WTC11 (cell line): Measurements from ENCODE around the gene DGKG. TPM values are rescaled to one million over a fixed set of nuclear protein-coding genes. Genes with fewer than 3 reads are reported as not detected.

Source experiments
- ATAC-seq: fragments of 200-7000 bp; cut with Tn5 transposase; 2 replicates; pipeline ENCODE4 v1.10.0; 2021; ENCODE audit warnings: mild to moderate bottlenecking, moderate library complexity
- CTCF ChIA-PET: fragments of 300-600 bp; sonication (Branson Sonifier 250); formaldehyde crosslinking; loops from one replicate; lab custom pipeline; 2021; ENCODE audit warnings: antibody characterized with exemption; lab: Charles Lee
- POLR2A ChIA-PET: fragments of 350-600 bp; sonication (Branson Sonifier 250); formaldehyde crosslinking; loops from one replicate; lab custom pipeline; 2021; ENCODE audit warnings: antibody characterized with exemption; lab: Charles Lee
- DNase-seq: peaks from one replicate; pipeline ENCODE4 v3.0.0; 2021; ENCODE audit warnings: low spot score
- H3K27ac Mint-ChIP-seq: 2 replicates; pipeline ENCODE4 v1.8.0; 2021; ENCODE audit warnings: mixed read lengths
- H3K27me3 Mint-ChIP-seq: 2 replicates; pipeline ENCODE4 v1.8.0; 2021; ENCODE audit warnings: low read depth, mild to moderate bottlenecking, moderate library complexity, mixed read lengths
- H3K36me3 Mint-ChIP-seq: 2 replicates; pipeline ENCODE4 v1.8.0; 2021; ENCODE audit warnings: mixed read lengths
- H3K4me1 Mint-ChIP-seq: 2 replicates; pipeline ENCODE4 v1.8.0; 2022; ENCODE audit warnings: mixed read lengths
- H3K4me3 Mint-ChIP-seq: 2 replicates; pipeline ENCODE4 v1.8.0; 2021; ENCODE audit warnings: mild to moderate bottlenecking, moderate library complexity, mixed read lengths
- H3K9me3 Mint-ChIP-seq: 2 replicates; pipeline ENCODE4 v1.8.0; 2021; ENCODE audit warnings: mixed read lengths
- ATF1 ChIP-seq: sonication (generic); formaldehyde crosslinking; IDR thresholded peaks from 2 replicates; pipeline ENCODE4 v1.8.1; 2023; ENCODE audit warnings: mild to moderate bottlenecking, moderate library complexity, missing genetic modification reagents
- ELF4 ChIP-seq: sonication (generic); formaldehyde crosslinking; IDR thresholded peaks from 2 replicates; pipeline ENCODE4 v1.8.1; 2022; ENCODE audit warnings: low read depth, mild to moderate bottlenecking, moderate library complexity, missing genetic modification reagents
- EMX1 ChIP-seq: fragments of 250-450 bp; sonication (Bioruptor Pico); IDR thresholded peaks from 2 replicates; pipeline ENCODE4 v1.8.0; 2021; ENCODE audit warnings: mild to moderate bottlenecking
- FOXJ3 ChIP-seq: sonication (generic); formaldehyde crosslinking; IDR thresholded peaks from 2 replicates; pipeline ENCODE4 v1.9.0; 2021; ENCODE audit warnings: missing genetic modification reagents, mild to moderate bottlenecking, borderline replicate concordance
- FOXK1 ChIP-seq: sonication (generic); formaldehyde crosslinking; IDR thresholded peaks from 2 replicates; pipeline ENCODE4 v1.8.0; 2022; ENCODE audit warnings: mild to moderate bottlenecking, moderate library complexity, missing genetic modification reagents
- NFE2L1 ChIP-seq: sonication (generic); formaldehyde crosslinking; IDR thresholded peaks from 2 replicates; pipeline ENCODE4 v1.8.1; 2023; ENCODE audit warnings: missing genetic modification reagents
- NR2C2 ChIP-seq: sonication (generic); formaldehyde crosslinking; IDR thresholded peaks from 2 replicates; pipeline ENCODE4 v1.8.0; 2022; ENCODE audit warnings: mild to moderate bottlenecking, missing genetic modification reagents
- NR3C1 ChIP-seq: sonication (generic); formaldehyde crosslinking; conservative IDR thresholded peaks from 2 replicates; pipeline ENCODE4 v1.8.1; 2023; ENCODE audit warnings: low read depth, mild to moderate bottlenecking, missing genetic modification reagents
- RELA ChIP-seq: sonication (generic); formaldehyde crosslinking; IDR thresholded peaks from 2 replicates; pipeline ENCODE4 v1.8.1; 2022; ENCODE audit warnings: missing genetic modification reagents, mild to moderate bottlenecking, borderline replicate concordance
- RORB ChIP-seq: fragments of 250-450 bp; sonication (Bioruptor Pico); IDR thresholded peaks from 2 replicates; pipeline ENCODE4 v1.9.0; 2021; ENCODE audit warnings: mild to moderate bottlenecking
- TCF7 ChIP-seq: sonication (generic); formaldehyde crosslinking; IDR thresholded peaks from 2 replicates; pipeline ENCODE4 v1.8.0; 2022; ENCODE audit warnings: mild to moderate bottlenecking, low read depth, missing genetic modification reagents, moderate library complexity
- ZNF121 ChIP-seq: sonication (generic); formaldehyde crosslinking; IDR thresholded peaks from 2 replicates; pipeline ENCODE4 v1.8.0; 2023; ENCODE audit warnings: missing genetic modification reagents
- ZNF138 ChIP-seq: sonication (generic); formaldehyde crosslinking; conservative IDR thresholded peaks from 2 replicates; pipeline ENCODE4 v1.8.1; 2022; ENCODE audit warnings: mild to moderate bottlenecking, moderate library complexity, missing genetic modification reagents
- ZNF232 ChIP-seq: sonication (generic); formaldehyde crosslinking; IDR thresholded peaks from 2 replicates; pipeline ENCODE4 v1.8.0; 2022; ENCODE audit warnings: mild to moderate bottlenecking, missing genetic modification reagents
- ZNF263 ChIP-seq: sonication (generic); formaldehyde crosslinking; IDR thresholded peaks from 2 replicates; pipeline ENCODE4 v1.8.1; 2022; ENCODE audit warnings: low read depth, mild to moderate bottlenecking, moderate library complexity, missing genetic modification reagents
- ZNF396 ChIP-seq: fragments of 250-450 bp; sonication (Bioruptor Pico); IDR thresholded peaks from 2 replicates; pipeline ENCODE4 v1.8.0; 2021; ENCODE audit warnings: mild to moderate bottlenecking, moderate library complexity, borderline replicate concordance
- ZNF423 ChIP-seq: fragments of 250-450 bp; sonication (Bioruptor Pico); IDR thresholded peaks from 2 replicates; pipeline ENCODE4 v2.1.2; 2022; ENCODE audit warnings: mild to moderate bottlenecking, moderate library complexity
- total RNA-seq: library from RNA; stranded (reverse); gene quantifications from 3 replicates; pipeline ENCODE4 v1.2.3, GENCODE V29; 2021
- TF ChIP-seq, protein P1 (sequence below): sonication (generic); formaldehyde crosslinking; IDR thresholded peaks from 2 replicates; pipeline ENCODE4 v1.8.1; 2022; ENCODE audit warnings: mild to moderate bottlenecking, moderate library complexity, missing genetic modification reagents
- TF ChIP-seq, protein P2 (sequence below): sonication (generic); formaldehyde crosslinking; IDR thresholded peaks from 2 replicates; pipeline ENCODE4 v1.8.1; 2022; ENCODE audit warnings: missing genetic modification reagents, borderline replicate concordance
- TF ChIP-seq, protein P3 (sequence below): fragments of 200-600 bp; IDR thresholded peaks from 2 replicates; pipeline ENCODE4 v1.8.0; 2022; ENCODE audit warnings: antibody characterized with exemption
- TF ChIP-seq, protein P4 (sequence below): fragments of 250-450 bp; sonication (Bioruptor Pico); IDR thresholded peaks from 2 replicates; pipeline ENCODE4 v1.9.0; 2021; ENCODE audit warnings: mild to moderate bottlenecking
- TF ChIP-seq, protein P5 (sequence below): fragments of 250-450 bp; sonication (Bioruptor Pico); IDR thresholded peaks from 2 replicates; pipeline ENCODE4 v1.9.0; 2021; ENCODE audit warnings: mild to moderate bottlenecking
- TF ChIP-seq, protein P6 (sequence below): sonication (generic); formaldehyde crosslinking; IDR thresholded peaks from 2 replicates; pipeline ENCODE4 v1.8.1; 2023; ENCODE audit warnings: mild to moderate bottlenecking, missing genetic modification reagents
- TF ChIP-seq, protein P7 (sequence below): sonication (generic); formaldehyde crosslinking; IDR thresholded peaks from 2 replicates; pipeline ENCODE4 v1.8.1; 2023; ENCODE audit warnings: mild to moderate bottlenecking, moderate library complexity, missing genetic modification reagents
- TF ChIP-seq, protein P8 (sequence below): sonication (generic); formaldehyde crosslinking; IDR thresholded peaks from 2 replicates; pipeline ENCODE4 v1.8.0; 2022; ENCODE audit warnings: mild to moderate bottlenecking, missing genetic modification reagents

Gene DGKG
- total RNA-seq, 1 experiment from 2014 or later: 0.92 TPM

DNA sequence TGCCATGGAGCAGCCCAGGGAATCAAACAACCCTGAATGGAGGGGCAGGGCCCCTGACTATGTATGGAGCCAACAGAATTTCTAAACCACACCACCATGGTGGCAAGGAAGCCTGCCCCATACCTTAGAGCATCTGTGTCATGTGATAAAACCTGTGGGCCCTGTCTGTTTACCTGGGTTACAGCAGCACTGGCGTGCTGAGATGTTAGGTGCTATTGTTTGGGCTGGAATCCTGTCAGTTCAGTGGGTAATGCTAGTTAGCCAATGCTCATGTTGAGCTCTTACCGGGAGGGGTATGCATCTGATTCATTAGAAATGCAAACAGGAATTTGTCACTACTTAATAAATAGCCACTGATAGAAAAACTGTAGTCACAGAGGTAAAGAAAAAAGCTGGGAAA, 189.7 kb downstream of the DGKG start:
- Mint-ChIP-seq H3K9me3 (no peaks in the 10 kb centered on the region), H3K4me3 (no peak overlapping the region), H3K27ac (no peak overlapping the region), H3K27me3 (no peaks in the 10 kb centered on the region; the same call in 1 of the 2 replicates), H3K4me1 (no peaks in the 10 kb centered on the region), H3K36me3 (no peaks in the 10 kb centered on the region)
- no peak for DNase-seq
- ChIA-PET CTCF (interaction anchor here (1.2 kb wide), 1 partner anchor 70 kb away, joined by 3 read pairs; no protein-coding TSS in a partner anchor), POLR2A (no interaction called here)
- TF ChIP-seq TCF7: no peak
- TF ChIP-seq ZNF263: no peak
- TF ChIP-seq, protein P1, sequence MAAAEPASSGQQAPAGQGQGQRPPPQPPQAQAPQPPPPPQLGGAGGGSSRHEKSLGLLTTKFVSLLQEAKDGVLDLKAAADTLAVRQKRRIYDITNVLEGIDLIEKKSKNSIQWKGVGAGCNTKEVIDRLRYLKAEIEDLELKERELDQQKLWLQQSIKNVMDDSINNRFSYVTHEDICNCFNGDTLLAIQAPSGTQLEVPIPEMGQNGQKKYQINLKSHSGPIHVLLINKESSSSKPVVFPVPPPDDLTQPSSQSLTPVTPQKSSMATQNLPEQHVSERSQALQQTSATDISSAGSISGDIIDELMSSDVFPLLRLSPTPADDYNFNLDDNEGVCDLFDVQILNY (CRISPR knock-in tag): no peak
- no peak for TF ChIP-seq ZNF138
- TF ChIP-seq, protein P2, sequence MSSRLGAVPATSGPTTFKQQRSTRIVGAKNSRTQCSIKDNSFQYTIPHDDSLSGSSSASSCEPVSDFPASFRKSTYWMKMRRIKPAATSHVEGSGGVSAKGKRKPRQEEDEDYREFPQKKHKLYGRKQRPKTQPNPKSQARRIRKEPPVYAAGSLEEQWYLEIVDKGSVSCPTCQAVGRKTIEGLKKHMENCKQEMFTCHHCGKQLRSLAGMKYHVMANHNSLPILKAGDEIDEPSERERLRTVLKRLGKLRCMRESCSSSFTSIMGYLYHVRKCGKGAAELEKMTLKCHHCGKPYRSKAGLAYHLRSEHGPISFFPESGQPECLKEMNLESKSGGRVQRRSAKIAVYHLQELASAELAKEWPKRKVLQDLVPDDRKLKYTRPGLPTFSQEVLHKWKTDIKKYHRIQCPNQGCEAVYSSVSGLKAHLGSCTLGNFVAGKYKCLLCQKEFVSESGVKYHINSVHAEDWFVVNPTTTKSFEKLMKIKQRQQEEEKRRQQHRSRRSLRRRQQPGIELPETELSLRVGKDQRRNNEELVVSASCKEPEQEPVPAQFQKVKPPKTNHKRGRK: no peak
- no peak for TF ChIP-seq FOXK1
- no peak for TF ChIP-seq ATF1 (CRISPR knock-in tag)
- no peak for ATAC-seq

DNA sequence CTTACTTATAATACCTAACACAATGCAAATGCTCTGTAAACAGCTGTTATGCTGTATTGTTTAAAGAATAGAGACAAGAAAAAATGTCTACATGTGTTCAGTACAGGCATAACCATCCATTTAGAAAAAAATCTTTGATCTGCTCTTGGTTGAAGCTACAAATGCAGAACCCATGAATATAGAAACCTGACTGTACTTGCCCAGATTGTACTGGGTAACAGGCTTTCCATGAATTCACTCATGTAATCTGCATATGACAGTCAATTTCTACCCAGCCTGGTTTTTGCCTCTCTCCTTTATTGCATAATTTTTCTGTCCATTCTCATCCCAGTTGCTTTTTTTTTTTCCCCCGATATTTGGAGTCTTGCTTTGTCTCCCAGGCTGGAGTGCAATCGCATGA, 190.5 kb downstream of the DGKG start:
- Mint-ChIP-seq H3K27ac (no peak overlapping the region), H3K27me3 (no peaks in the 10 kb centered on the region; the same call in 1 of the 2 replicates), H3K36me3 (no peaks in the 10 kb centered on the region), H3K9me3 (no peaks in the 10 kb centered on the region), H3K4me3 (no peak overlapping the region), H3K4me1 (no peaks in the 10 kb centered on the region)
- TF ChIP-seq NR2C2 (CRISPR knock-in tag) (no peak), RORB (no peak), FOXJ3 (CRISPR knock-in tag) (no peak), ELF4 (CRISPR knock-in tag) (no peak), EMX1 (CRISPR knock-in tag) (no peak), RELA (CRISPR knock-in tag) (no peak), ZNF121 (no peak), ZNF396 (CRISPR knock-in tag) (no peak), NR3C1 (CRISPR knock-in tag) (no peak), ZNF232 (CRISPR knock-in tag) (no peak), ZNF423 (CRISPR knock-in tag) (no peak), NFE2L1 (CRISPR knock-in tag) (no peak)
- TF ChIP-seq, protein P3, sequence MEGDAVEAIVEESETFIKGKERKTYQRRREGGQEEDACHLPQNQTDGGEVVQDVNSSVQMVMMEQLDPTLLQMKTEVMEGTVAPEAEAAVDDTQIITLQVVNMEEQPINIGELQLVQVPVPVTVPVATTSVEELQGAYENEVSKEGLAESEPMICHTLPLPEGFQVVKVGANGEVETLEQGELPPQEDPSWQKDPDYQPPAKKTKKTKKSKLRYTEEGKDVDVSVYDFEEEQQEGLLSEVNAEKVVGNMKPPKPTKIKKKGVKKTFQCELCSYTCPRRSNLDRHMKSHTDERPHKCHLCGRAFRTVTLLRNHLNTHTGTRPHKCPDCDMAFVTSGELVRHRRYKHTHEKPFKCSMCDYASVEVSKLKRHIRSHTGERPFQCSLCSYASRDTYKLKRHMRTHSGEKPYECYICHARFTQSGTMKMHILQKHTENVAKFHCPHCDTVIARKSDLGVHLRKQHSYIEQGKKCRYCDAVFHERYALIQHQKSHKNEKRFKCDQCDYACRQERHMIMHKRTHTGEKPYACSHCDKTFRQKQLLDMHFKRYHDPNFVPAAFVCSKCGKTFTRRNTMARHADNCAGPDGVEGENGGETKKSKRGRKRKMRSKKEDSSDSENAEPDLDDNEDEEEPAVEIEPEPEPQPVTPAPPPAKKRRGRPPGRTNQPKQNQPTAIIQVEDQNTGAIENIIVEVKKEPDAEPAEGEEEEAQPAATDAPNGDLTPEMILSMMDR: no peak
- TF ChIP-seq, protein P4, sequence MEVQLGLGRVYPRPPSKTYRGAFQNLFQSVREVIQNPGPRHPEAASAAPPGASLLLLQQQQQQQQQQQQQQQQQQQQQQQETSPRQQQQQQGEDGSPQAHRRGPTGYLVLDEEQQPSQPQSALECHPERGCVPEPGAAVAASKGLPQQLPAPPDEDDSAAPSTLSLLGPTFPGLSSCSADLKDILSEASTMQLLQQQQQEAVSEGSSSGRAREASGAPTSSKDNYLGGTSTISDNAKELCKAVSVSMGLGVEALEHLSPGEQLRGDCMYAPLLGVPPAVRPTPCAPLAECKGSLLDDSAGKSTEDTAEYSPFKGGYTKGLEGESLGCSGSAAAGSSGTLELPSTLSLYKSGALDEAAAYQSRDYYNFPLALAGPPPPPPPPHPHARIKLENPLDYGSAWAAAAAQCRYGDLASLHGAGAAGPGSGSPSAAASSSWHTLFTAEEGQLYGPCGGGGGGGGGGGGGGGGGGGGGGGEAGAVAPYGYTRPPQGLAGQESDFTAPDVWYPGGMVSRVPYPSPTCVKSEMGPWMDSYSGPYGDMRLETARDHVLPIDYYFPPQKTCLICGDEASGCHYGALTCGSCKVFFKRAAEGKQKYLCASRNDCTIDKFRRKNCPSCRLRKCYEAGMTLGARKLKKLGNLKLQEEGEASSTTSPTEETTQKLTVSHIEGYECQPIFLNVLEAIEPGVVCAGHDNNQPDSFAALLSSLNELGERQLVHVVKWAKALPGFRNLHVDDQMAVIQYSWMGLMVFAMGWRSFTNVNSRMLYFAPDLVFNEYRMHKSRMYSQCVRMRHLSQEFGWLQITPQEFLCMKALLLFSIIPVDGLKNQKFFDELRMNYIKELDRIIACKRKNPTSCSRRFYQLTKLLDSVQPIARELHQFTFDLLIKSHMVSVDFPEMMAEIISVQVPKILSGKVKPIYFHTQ: no peak
- TF ChIP-seq, protein P5, sequence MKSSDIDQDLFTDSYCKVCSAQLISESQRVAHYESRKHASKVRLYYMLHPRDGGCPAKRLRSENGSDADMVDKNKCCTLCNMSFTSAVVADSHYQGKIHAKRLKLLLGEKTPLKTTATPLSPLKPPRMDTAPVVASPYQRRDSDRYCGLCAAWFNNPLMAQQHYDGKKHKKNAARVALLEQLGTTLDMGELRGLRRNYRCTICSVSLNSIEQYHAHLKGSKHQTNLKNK (CRISPR knock-in tag): no peak
- TF ChIP-seq, protein P6, sequence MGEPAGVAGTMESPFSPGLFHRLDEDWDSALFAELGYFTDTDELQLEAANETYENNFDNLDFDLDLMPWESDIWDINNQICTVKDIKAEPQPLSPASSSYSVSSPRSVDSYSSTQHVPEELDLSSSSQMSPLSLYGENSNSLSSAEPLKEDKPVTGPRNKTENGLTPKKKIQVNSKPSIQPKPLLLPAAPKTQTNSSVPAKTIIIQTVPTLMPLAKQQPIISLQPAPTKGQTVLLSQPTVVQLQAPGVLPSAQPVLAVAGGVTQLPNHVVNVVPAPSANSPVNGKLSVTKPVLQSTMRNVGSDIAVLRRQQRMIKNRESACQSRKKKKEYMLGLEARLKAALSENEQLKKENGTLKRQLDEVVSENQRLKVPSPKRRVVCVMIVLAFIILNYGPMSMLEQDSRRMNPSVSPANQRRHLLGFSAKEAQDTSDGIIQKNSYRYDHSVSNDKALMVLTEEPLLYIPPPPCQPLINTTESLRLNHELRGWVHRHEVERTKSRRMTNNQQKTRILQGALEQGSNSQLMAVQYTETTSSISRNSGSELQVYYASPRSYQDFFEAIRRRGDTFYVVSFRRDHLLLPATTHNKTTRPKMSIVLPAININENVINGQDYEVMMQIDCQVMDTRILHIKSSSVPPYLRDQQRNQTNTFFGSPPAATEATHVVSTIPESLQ (CRISPR knock-in tag): no peak
- TF ChIP-seq, protein P7, sequence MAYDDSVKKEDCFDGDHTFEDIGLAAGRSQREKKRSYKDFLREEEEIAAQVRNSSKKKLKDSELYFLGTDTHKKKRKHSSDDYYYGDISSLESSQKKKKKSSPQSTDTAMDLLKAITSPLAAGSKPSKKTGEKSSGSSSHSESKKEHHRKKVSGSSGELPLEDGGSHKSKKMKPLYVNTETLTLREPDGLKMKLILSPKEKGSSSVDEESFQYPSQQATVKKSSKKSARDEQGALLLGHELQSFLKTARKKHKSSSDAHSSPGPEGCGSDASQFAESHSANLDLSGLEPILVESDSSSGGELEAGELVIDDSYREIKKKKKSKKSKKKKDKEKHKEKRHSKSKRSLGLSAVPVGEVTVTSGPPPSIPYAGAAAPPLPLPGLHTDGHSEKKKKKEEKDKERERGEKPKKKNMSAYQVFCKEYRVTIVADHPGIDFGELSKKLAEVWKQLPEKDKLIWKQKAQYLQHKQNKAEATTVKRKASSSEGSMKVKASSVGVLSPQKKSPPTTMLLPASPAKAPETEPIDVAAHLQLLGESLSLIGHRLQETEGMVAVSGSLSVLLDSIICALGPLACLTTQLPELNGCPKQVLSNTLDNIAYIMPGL (CRISPR knock-in tag): no peak
- TF ChIP-seq, protein P8, sequence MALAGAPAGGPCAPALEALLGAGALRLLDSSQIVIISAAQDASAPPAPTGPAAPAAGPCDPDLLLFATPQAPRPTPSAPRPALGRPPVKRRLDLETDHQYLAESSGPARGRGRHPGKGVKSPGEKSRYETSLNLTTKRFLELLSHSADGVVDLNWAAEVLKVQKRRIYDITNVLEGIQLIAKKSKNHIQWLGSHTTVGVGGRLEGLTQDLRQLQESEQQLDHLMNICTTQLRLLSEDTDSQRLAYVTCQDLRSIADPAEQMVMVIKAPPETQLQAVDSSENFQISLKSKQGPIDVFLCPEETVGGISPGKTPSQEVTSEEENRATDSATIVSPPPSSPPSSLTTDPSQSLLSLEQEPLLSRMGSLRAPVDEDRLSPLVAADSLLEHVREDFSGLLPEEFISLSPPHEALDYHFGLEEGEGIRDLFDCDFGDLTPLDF (CRISPR knock-in tag): no peak
- ChIA-PET POLR2A (no interaction called here), CTCF (interaction anchor here (1.2 kb wide), 1 partner anchor 70 kb away, joined by 3 read pairs; no protein-coding TSS in a partner anchor)
- no peak for DNase-seq
- ATAC-seq: no peak
